ENCODE data around the gene ZNF326.

DNA sequence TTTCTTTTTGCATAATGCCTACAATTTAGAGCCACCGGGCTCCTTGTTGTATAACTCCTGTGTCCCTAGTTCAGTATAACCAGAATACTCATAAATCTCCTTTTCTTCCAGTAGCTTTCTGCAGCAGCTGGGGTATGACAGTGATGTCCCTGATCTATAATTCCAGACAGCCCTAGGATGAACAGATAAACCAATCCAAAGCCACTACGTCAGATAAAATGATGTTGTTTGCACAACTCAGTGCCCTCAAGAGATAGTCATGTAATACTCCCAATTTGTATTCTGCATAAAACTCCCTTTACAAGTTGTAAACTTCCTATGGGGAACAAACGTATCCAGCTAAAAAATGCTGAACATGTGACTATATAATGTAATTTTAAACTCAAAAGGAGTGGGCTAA, 44.7 kb downstream of the ZNF326 start:
- TF ChIP-seq CREM (IDR thresholded peaks at IDR 0.05; ENCODE audit: low read depth) (no peak), FOS (IDR thresholded peaks at IDR 0.05; ENCODE audit: borderline replicate concordance, extremely low read depth, insufficient read length) (no peak), BCL11A (IDR thresholded peaks at IDR 0.05; ENCODE audit: low read depth, low read length) (no peak)
- TF ChIP-seq, protein P1, sequence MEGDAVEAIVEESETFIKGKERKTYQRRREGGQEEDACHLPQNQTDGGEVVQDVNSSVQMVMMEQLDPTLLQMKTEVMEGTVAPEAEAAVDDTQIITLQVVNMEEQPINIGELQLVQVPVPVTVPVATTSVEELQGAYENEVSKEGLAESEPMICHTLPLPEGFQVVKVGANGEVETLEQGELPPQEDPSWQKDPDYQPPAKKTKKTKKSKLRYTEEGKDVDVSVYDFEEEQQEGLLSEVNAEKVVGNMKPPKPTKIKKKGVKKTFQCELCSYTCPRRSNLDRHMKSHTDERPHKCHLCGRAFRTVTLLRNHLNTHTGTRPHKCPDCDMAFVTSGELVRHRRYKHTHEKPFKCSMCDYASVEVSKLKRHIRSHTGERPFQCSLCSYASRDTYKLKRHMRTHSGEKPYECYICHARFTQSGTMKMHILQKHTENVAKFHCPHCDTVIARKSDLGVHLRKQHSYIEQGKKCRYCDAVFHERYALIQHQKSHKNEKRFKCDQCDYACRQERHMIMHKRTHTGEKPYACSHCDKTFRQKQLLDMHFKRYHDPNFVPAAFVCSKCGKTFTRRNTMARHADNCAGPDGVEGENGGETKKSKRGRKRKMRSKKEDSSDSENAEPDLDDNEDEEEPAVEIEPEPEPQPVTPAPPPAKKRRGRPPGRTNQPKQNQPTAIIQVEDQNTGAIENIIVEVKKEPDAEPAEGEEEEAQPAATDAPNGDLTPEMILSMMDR (IDR thresholded peaks at IDR 0.05 in 2 of 3, conservative IDR thresholded peaks at IDR 0.05 in 1 of 3; ENCODE audit: control insufficient read depth in 2 of 3, extremely low read depth in 1 of 3, insufficient read depth in 1 of 3, low read depth in 3 of 3, low read length in 3 of 3): no peak
